ENCODE data around the gene TNS2.

- no peak for TF ChIP-seq EZH2 (IDR thresholded peaks at IDR 0.05; ENCODE audit: borderline replicate concordance, insufficient read depth, low read depth, low read length, poor library complexity, severe bottlenecking)
- TF ChIP-seq CTCF (IDR thresholded peaks at IDR 0.05), result no peak
These were observed 13.1 kb upstream of the TNS2 start for GRCh38 chr12:53036802-53037201.
